Measurements from ENCODE around the gene RERG. TPM values are rescaled to one million over a fixed set of nuclear protein-coding genes. Genes with fewer than 3 reads are reported as not detected.

The RERG gene
- total RNA-seq, 1 experiment from 2014 or later, result not detected

DNA sequence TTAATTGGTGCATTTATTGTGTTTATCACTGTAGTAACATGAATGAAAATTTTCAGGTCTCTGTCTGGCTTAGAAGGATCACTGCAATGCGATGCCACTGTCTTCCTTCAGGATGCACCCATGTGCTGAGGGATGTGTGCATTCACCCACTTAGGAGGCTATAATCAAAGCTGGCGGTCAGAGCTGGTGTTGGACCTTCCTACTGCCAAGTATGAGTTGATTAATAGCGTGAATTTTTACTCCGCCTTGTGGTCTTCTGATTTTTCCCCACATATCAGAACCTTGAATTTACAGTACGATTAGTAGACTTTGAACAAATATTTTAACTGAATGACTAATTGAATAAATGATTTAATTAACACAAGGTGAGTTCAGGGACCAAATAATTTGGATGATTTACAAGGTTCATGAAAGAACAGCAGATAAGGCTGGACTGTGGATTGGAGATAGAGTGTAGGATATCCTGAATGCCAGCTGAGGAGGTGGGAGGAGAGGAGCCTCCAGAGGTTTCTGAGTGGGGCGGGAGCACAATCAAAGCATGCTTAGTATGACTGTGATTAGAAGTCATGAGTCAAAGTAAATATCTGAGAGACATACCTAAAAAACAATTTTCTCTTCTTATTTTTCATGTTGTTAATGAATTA is 50.1 kb downstream of the RERG start:
- no peaks in the 10 kb centered on the region for H3K9me3 ChIP-seq
- Mint-ChIP-seq H3K36me3 (ENCODE audit: insufficient read depth, unreplicated experiment) (no peaks in the 10 kb centered on the region), H3K27ac (ENCODE audit: unreplicated experiment) (no peak overlapping the region), H3K4me1 (ENCODE audit: low read depth, unreplicated experiment) (peaks cover 6% of the 10 kb centered on the region), H3K9me3 (ENCODE audit: unreplicated experiment) (no peaks in the 10 kb centered on the region), H3K4me3 (ENCODE audit: unreplicated experiment) (no peak overlapping the region), H3K27me3 (ENCODE audit: insufficient read depth, unreplicated experiment) (peaks cover 4% of the 10 kb centered on the region)
- H3K4me1 ChIP-seq, result no peaks in the 10 kb centered on the region
- no peak overlapping the region for H3K4me3 ChIP-seq (ENCODE audit: low read depth, low read length)
- no peaks in the 10 kb centered on the region for H3K27me3 ChIP-seq (replicated peaks; ENCODE audit: control insufficient read depth, insufficient read depth, low read length)
- TF ChIP-seq, protein P1, sequence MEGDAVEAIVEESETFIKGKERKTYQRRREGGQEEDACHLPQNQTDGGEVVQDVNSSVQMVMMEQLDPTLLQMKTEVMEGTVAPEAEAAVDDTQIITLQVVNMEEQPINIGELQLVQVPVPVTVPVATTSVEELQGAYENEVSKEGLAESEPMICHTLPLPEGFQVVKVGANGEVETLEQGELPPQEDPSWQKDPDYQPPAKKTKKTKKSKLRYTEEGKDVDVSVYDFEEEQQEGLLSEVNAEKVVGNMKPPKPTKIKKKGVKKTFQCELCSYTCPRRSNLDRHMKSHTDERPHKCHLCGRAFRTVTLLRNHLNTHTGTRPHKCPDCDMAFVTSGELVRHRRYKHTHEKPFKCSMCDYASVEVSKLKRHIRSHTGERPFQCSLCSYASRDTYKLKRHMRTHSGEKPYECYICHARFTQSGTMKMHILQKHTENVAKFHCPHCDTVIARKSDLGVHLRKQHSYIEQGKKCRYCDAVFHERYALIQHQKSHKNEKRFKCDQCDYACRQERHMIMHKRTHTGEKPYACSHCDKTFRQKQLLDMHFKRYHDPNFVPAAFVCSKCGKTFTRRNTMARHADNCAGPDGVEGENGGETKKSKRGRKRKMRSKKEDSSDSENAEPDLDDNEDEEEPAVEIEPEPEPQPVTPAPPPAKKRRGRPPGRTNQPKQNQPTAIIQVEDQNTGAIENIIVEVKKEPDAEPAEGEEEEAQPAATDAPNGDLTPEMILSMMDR (IDR thresholded peaks at IDR 0.05; ENCODE audit: insufficient read depth in 1 of 2, low read depth in 1 of 2, low read length in 1 of 2, severe bottlenecking in 1 of 2, unreplicated experiment in 1 of 2), result no peak
- POLR2A ChIA-PET, result no interaction called here
- intact Hi-C loops (cut with micrococcal nuclease; ENCODE audit: unreplicated experiment), result no loop called here
- CTCF ChIA-PET, result no interaction called here
- no peak for DNase-seq
- H3K36me3 ChIP-seq (ENCODE audit: control insufficient read depth, insufficient read depth, low read length), result no peaks in the 10 kb centered on the region
- no TSS peak for BruUV-seq (replicated peaks)

DNA sequence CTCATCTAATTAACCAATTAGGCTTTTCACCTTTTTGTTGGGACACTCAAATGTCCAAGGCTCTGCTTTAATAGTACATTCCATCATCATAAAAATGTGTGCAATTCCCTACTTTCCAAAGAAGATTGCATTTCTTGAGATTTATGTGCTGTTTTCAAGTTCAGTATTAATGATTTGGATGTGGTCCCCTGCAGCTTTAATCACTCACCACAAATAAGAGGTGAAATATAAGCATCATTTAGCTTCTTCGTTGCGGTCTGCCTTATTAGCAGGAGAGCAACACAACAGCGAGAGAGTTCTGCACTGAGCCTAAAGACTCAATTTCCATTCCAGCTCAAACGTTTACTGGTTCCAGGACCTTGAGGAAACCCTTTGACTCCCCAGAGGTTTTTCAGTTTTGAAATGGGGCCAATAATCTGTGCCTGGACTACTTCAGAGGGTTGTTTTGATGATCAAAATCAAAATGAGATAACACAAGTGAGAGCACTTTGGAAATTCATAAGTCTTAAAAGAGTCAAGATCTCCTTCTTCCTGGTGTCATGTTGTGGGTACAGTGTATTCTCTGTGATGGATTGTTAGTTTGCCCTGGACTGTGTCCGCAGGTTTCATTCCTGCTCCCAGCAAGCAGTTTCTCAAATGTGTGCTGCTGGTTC is 53.1 kb downstream of the RERG start:
- Mint-ChIP-seq H3K27me3 (ENCODE audit: insufficient read depth, unreplicated experiment) (peaks cover 9% of the 10 kb centered on the region), H3K4me3 (ENCODE audit: unreplicated experiment) (no peak overlapping the region), H3K9me3 (ENCODE audit: unreplicated experiment) (no peaks in the 10 kb centered on the region), H3K4me1 (ENCODE audit: low read depth, unreplicated experiment) (peaks cover 6% of the 10 kb centered on the region), H3K27ac (ENCODE audit: unreplicated experiment) (no peak overlapping the region), H3K36me3 (ENCODE audit: insufficient read depth, unreplicated experiment) (peaks cover 5% of the 10 kb centered on the region)
- H3K36me3 ChIP-seq (ENCODE audit: control insufficient read depth, insufficient read depth, low read length), result no peaks in the 10 kb centered on the region
- intact Hi-C loops (cut with micrococcal nuclease; ENCODE audit: unreplicated experiment), result no loop called here
- DNase-seq, result no peak
- TF ChIP-seq, protein P1 (IDR thresholded peaks at IDR 0.05; ENCODE audit: insufficient read depth in 1 of 2, low read depth in 1 of 2, low read length in 1 of 2, severe bottlenecking in 1 of 2, unreplicated experiment in 1 of 2), result no peak
- no peaks in the 10 kb centered on the region for H3K9me3 ChIP-seq
- no peak overlapping the region for H3K4me3 ChIP-seq (ENCODE audit: low read depth, low read length)
- no peaks in the 10 kb centered on the region for H3K4me1 ChIP-seq
- ChIA-PET POLR2A (no interaction called here), CTCF (no interaction called here)
- no TSS peak for BruUV-seq (replicated peaks)
- H3K27me3 ChIP-seq (replicated peaks; ENCODE audit: control insufficient read depth, insufficient read depth, low read length), result no peaks in the 10 kb centered on the region

- peaks cover 5% of the 10 kb centered on the region for H3K36me3 Mint-ChIP-seq (ENCODE audit: insufficient read depth, unreplicated experiment)
- ChIA-PET POLR2A (no interaction called here), CTCF (no interaction called here)
- DNase-seq, result no peak
- BruUV-seq (replicated peaks), result no TSS peak
- peaks cover 16% of the 10 kb centered on the region for H3K27me3 Mint-ChIP-seq (ENCODE audit: insufficient read depth, unreplicated experiment)
- H3K4me1 Mint-ChIP-seq (ENCODE audit: low read depth, unreplicated experiment), result no peaks in the 10 kb centered on the region
- Histone ChIP-seq H3K4me3 (ENCODE audit: low read depth, low read length) (no peak overlapping the region), H3K27me3 (replicated peaks; ENCODE audit: control insufficient read depth, insufficient read depth, low read length) (no peaks in the 10 kb centered on the region), H3K9me3 (no peaks in the 10 kb centered on the region), H3K4me1 (no peaks in the 10 kb centered on the region), H3K36me3 (ENCODE audit: control insufficient read depth, insufficient read depth, low read length) (no peaks in the 10 kb centered on the region)
- no peaks in the 10 kb centered on the region for H3K9me3 Mint-ChIP-seq (ENCODE audit: unreplicated experiment)
- intact Hi-C loops (cut with micrococcal nuclease; ENCODE audit: unreplicated experiment), result no loop called here
- no peak overlapping the region for H3K27ac Mint-ChIP-seq (ENCODE audit: unreplicated experiment)
- TF ChIP-seq, protein P1 (IDR thresholded peaks at IDR 0.05; ENCODE audit: insufficient read depth in 1 of 2, low read depth in 1 of 2, low read length in 1 of 2, severe bottlenecking in 1 of 2, unreplicated experiment in 1 of 2), result no peak
- H3K4me3 Mint-ChIP-seq (ENCODE audit: unreplicated experiment), result no peak overlapping the region
Observed at GRCh38 chr12:15165012-15165659, 56.1 kb downstream of the RERG start.

Measured in Caco-2 (cell line).